GM21360 (cell line): ENCODE measurements around the gene CFB.
"Not testable (repeated sequence)": the region's sequence is repeated elsewhere in the genome, so short reads cannot be mapped to it uniquely, and the experiment has no call there.

Source experiments
- ATAC-seq: cut with Tn5 transposase; IDR thresholded peaks from one replicate; pipeline ENCODE4 v1.9.1; 2021; ENCODE audit warnings: mild to moderate bottlenecking, moderate library complexity; ENCODE audit not compliant: unreplicated experiment

The CFB gene

GRCh38 chr6:31945507-31946369 lies at the start of gene CFB:
CFB (plus strand) TSS chr6:31946095; CDS start chr6:31946222, 127 bp downstream.
- no peak for ATAC-seq

DNA sequence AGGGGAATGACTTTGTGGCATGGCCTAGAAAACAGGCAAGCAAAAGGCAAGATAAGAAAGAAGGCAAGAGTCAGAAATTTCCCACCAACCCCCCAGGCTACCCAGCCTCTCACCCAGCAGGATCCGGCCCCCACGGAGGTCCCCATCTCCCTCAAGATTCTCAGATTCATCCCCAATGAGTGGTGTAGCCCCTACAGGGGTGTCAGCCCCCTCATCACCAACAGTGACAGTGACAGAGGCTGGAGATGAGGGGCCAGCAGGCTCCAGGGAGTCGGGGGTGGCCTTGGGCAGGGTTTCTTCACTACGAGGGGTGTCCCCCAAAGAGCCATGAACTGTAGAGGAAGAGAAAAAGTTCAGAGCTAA lies 49.4 kb upstream of the CFB start:
- ATAC-seq = no peak

DNA sequence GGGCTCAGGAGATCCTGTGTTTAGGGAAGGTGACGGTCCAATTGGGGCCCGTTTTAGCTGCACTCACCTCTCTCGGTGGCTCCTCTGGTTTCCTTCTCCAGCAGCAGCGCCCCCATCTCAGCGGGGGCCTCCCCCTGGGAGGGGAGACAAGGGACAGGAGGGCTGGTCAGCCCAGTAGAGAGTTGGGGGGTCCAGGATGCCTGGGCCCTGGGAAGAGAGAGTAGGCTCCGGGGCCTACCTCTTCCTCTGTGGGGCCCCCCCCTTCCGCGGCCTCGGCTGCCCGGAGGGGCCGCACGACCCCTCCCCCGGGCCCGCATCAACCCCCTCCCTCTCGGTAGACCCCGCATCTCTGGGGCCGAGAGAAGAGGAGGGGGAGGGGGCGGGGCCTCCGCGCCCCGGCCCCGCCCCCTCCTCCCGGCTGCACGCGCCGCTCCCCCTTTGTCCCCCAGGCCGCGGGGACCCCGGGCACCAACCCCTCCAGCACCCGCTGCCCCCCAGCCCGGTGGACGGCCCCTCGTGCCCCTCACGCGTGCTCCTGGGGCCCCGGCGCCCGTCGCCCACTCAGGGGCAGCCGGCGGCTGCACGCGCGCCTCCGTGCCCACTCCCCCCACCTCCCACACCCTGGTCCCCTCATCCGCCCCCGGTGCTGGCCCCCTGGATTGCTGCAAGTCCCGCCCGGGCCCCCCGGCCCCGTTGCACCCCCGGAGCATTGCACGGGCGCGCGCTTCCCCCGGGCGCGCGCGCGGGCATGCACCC lies 48.9 kb upstream of the CFB start:
- ATAC-seq = no peak

DNA sequence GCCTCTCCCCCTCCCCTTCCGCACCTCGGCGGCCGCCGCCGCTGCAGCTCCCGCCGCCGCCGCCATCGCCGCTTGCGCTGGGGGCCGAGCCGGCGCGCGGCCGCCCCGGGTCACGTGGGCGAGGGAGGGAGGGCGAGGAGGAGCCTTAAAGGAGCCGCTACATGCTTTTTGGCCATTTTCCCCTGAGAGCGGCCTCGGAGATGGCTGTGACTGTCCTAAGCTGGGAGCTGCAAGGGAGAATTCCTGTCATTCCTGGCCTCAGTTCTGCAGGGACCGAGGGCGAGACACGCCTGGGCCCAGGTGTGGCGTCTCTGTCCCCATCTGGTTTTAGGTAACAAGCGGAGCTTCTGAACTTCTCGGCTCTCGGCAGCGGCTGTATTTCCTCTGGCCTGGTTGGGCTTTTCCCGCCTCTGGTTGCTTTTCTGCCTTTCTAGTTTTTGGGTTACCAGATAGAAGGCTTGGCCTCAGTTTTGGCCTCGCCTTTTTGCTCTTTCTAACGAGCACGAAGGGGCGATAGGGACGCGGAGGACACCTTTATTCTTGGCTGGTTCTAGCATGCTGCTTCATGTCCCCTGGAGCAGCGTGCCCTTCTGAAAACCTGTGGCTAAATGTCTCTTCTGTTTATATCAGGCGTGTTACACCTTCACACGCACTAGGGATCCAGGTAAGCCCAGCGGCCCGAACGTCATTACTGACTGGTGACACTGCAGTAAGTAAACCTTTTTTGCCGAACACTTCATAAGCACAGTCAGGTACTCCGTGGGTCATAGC lies 48.1 kb upstream of the CFB start, which contains the start of gene EHMT2:
Gene EHMT2, minus strand, starts transcription at position 87 of the 771 bp plus-strand sequence. Its CDS starts 21 bp downstream, at position 66.
- no peak for ATAC-seq

- no peak for ATAC-seq
These were observed 47.4 kb upstream of the CFB start for GRCh38 chr6:31898383-31899011.

GRCh38 chr6:31899215-31899614 lies 46.7 kb upstream of the CFB start:
- no peak for ATAC-seq

- no peak for ATAC-seq
These were observed 45.8 kb upstream of the CFB start for GRCh38 chr6:31899882-31900722.

GRCh38 chr6:31900917-31901414 lies 44.9 kb upstream of the CFB start:
- ATAC-seq = no peak

GRCh38 chr6:31901415-31901952 lies 44.4 kb upstream of the CFB start:
- no peak for ATAC-seq

DNA sequence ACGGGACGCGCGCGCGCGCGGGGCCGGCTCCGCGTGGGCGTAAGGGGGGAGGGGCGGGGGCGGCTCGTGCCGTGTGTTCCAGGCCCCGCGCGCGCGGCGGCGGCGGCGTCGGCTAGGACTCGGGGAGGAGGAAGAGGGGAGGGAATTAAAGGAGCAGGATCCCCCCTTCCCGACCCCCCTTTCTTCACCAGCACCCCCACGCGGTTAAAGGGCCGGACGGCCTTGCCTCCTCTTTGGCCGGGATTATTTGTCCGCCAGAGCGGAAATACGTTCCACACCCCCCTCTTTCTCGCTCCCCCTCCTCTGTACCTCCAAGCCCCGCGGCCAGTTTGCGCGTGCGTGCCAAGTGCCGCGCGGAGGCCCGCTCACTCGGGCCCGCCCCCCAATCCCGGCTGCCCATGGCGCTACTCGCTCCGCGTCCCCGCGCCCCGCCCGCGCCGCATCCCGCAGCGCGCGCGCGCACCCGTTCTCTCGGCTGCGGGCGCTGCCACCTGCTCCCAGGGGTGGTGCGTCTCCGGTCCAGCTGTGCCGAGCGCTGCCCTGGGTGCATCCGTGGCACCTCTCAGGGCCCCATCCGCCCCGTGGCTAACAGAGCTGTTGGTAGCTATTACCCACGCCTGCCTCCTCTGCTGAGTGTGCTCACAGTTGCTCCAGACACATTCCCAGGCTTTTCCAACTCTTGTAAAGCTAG lies 43.8 kb upstream of the CFB start, which contains the start of gene ZBTB12:
Gene ZBTB12, minus strand, starts transcription at position 134 of the 691 bp plus-strand sequence. CDS start 781 bp downstream, outside the sequence.
- ATAC-seq = peak; percentile 44

- no peak for ATAC-seq
These were observed 41.9 kb upstream of the CFB start for GRCh38 chr6:31903957-31904356.

- no peak for ATAC-seq
These were observed 40.9 kb upstream of the CFB start for GRCh38 chr6:31905041-31905440.

- ATAC-seq = no peak
These were observed 39.8 kb upstream of the CFB start for GRCh38 chr6:31906122-31906521.

DNA sequence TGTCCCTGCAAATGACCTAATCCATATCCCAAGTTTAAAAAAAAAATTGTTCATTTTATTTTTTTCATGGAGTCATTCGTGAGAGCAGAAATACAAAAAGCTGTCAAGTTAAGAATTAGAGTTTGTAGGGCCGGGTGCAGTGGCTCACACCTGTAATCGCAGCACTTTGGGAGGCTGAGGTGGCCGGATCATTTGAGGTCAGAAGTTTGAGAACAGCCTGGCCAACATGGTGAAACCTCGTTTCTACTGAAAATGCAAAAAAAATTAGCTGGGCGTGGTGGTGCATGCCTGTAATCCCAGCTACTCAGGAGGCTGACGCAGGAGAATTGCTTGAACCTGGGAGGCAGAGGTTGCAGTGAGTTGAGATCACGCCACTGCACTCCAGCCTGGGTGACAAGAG lies 39.2 kb upstream of the CFB start:
- ATAC-seq = not testable (repeated sequence)

GRCh38 chr6:31907158-31907813 lies 38.6 kb upstream of the CFB start:
- ATAC-seq = no peak

GRCh38 chr6:31908255-31908654 lies 37.6 kb upstream of the CFB start:
- not testable (repeated sequence) for ATAC-seq

DNA sequence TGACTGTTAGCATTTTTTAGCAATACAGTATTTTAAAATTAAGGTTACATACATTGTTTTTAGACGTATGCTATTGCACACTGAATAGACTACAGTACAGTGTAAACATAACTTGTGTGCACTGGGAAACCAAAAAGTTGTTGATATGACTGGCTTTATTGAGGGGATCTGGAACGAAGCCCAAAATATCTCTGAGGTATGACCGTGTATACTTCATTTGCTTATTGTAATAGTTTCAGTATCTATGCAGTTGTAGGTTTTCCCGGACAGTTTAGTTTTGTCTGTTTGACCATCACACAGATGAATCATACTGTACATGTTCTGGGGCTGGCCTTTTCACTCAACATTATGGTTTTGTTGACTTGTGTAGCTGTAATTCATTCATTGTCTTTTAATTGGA lies 37.1 kb upstream of the CFB start:
- ATAC-seq = peak; percentile 81

- not testable (repeated sequence) for ATAC-seq
These were observed 36.6 kb upstream of the CFB start for GRCh38 chr6:31909298-31909697.
